Pancreas (tissue), 10 donors: ENCODE data around the gene EPHB3. TPM values are rescaled to one million over a fixed set of nuclear protein-coding genes. Genes with fewer than 3 reads are reported as not detected.

Experiments
- ATAC-seq, 4 donors: fragments of 200-7000 bp; cut with Tn5 transposase; one replicate each; pipeline versions ENCODE4 v1.8.0 to v1.9.1; 2020; ENCODE audit warnings: mild to moderate bottlenecking in 4 of 4, moderate library complexity in 4 of 4
- DNase-seq, 6 donors: peaks; one replicate each; pipeline ENCODE4 v3.0.0-alpha.2; 2020
- FAIRE-seq: peaks from 2 replicates; lab custom pipeline; 2012; peaks lifted over from hg19 to GRCh38; lab: Jason Lieb, UNC
- H3K27ac ChIP-seq, 4 donors: fragments of 200-600 bp; sonication (generic); 1 replicate in 3 of 4; 2 replicates in 1 of 4; pipeline versions ENCODE4 v1.5.0 to v1.8.0; 2020
- H3K27me3 ChIP-seq, 4 donors: fragments of 200-600 bp; one replicate each; pipeline ENCODE4 v1.8.0; 2021
- H3K36me3 ChIP-seq, 3 donors: fragments of 200-600 bp; sonication (generic) in 1 of 3; one replicate each; pipeline versions ENCODE4 v1.5.0 to v1.8.0; 2020 to 2021
- H3K4me1 ChIP-seq, 3 donors: fragments of 200-600 bp; one replicate each; pipeline ENCODE4 v1.8.0; 2021
- H3K4me3 ChIP-seq, 4 donors: fragments of 200-600 bp; sonication (generic) in 2 of 4; one replicate each; pipeline versions ENCODE4 v1.5.0 to v1.8.0; 2020 to 2021
- H3K9me3 ChIP-seq, 4 donors: fragments of 200-600 bp; one replicate each; pipeline ENCODE4 v1.8.0; 2021
- CTCF ChIP-seq, 4 donors: fragments of 200-600 bp; sonication (generic) in 3 of 4; IDR thresholded peaks; one replicate each; pipeline versions ENCODE4 v1.5.0 to v1.8.0; 2021; ENCODE audit warnings: antibody characterized with exemption in 4 of 4
- WGBS, 2 donors: extraction: QIAGEN DNeasy Blood & Tissue Kit; methylation state at CpG; one replicate each; pipeline ENCODE4 v1.1.7; 2013; 5-methylcytosine and 5-hydroxymethylcytosine counted together
- intact Hi-C, 3 donors: fragments of 100-400 bp; cut with DNase I; formaldehyde crosslinking; loops; one replicate each; pipeline versions ENCODE4 v1.11.1 to v1.14.2; 2022
- polyA plus RNA-seq, 2 donors: library from polyadenylated mRNA; stranded (reverse); fragments of 200-250 nt; gene quantifications; one replicate each; pipeline ENCODE4 v1.2.3, GENCODE V29; 2013
- total RNA-seq, 6 donors: library from RNA; stranded (reverse); fragmentation: NEBNext Ultra II Directional in 4 of 6; extraction: Animal tissue kit (Norgen Biotek cat#: 25700) in 4 of 6; gene quantifications; one replicate each; pipeline versions ENCODE4 v1.2.1 to v1.2.4, GENCODE V29; 2021 to 2023
- donor health status: healthy with polysubstance abuse.
- donor health status: DM: no; HTN: no; CAD: no; lungs with moderate emphysema.
- donor health status: DM: no; HTN: no; CAD: no.
- donor health status: control.
- donor health status: control.
- donor health status: Bipolar disorder and iron deficiency.
- donor health status: DM: yes; HTN: yes; CAD: no.
- donor health status: DM: no; HTN: no; CAD: no.
- donor health status: DM: no; HTN: no; CAD: no.
- donor health status: DM: yes; HTN: yes; CAD: no.

EPHB3 gene
- total and polyA plus RNA-seq, 8 donors: 5.8 to 17.3 (median 12.5) TPM

- no peak for FAIRE-seq
- Histone ChIP-seq H3K4me3 (peak overlapping the region in 2 of 4 donors; percentile 18 to 86), H3K4me1 (peaks cover 30 to 39% (median 36%) of the 10 kb centered on the region in 3 donors), H3K9me3 (no peaks in the 10 kb centered on the region), H3K27me3 (no peaks in the 10 kb centered on the region), H3K36me3 (no peaks in the 10 kb centered on the region), H3K27ac (peak overlapping the region; percentile 62 to 83 (median 76))
- intact Hi-C loops: no loop called here
- ATAC-seq: peak; percentile 30 to 42 (median 38)
- TF ChIP-seq CTCF (IDR thresholded peaks at IDR 0.05): no peak
- DNase-seq: peak; percentile 73 to 90 (median 85)
- WGBS, 2 donors: 14 to 22% methylated on average over 14 of the region's 14 CpGs
Measured at GRCh38 chr3:184565421-184566211, 4.0 kb downstream of the EPHB3 start.

- no peak for TF ChIP-seq CTCF (IDR thresholded peaks at IDR 0.05)
- Histone ChIP-seq H3K27me3 (no peaks in the 10 kb centered on the region), H3K36me3 (no peaks in the 10 kb centered on the region), H3K4me3 (no peak overlapping the region), H3K27ac (peak overlapping the region; percentile 34 to 83 (median 72)), H3K9me3 (no peaks in the 10 kb centered on the region), H3K4me1 (peaks cover 26 to 34% (median 31%) of the 10 kb centered on the region in 3 donors)
- no peak for ATAC-seq
- WGBS, 2 donors: 48 to 49% methylated on average over 13 to 14 of the region's 14 CpGs
- intact Hi-C loops: no loop called here
- DNase-seq: peak in 5 of 6 donors; percentile 37 to 80 (median 62)
- no peak for FAIRE-seq
Measured at GRCh38 chr3:184566441-184567414, 5.1 kb downstream of the EPHB3 start.

- H3K27me3 ChIP-seq: no peaks in the 10 kb centered on the region
- WGBS, 2 donors: 40 to 41% methylated on average over 16 of the region's 16 CpGs
- no peak for FAIRE-seq
- H3K4me1 ChIP-seq: peaks cover 26 to 34% (median 31%) of the 10 kb centered on the region in 3 donors
- no peaks in the 10 kb centered on the region for H3K9me3 ChIP-seq
- TF ChIP-seq CTCF (IDR thresholded peaks at IDR 0.05): no peak
- peak overlapping the region in 2 of 4 donors; percentile 51 to 61 for H3K4me3 ChIP-seq
- peak in 4 of 6 donors; percentile 44 to 63 (median 54) for DNase-seq
- ATAC-seq: peak in 3 of 4 donors; percentile 2 to 26 (median 7)
- H3K27ac ChIP-seq: peak overlapping the region in 3 of 4 donors; percentile 17 to 57 (median 24)
- intact Hi-C loops: no loop called here
- H3K36me3 ChIP-seq: peaks cover 0 to 7% (median 7%) of the 10 kb centered on the region in 3 donors
Measured at GRCh38 chr3:184567946-184568559, 6.5 kb downstream of the EPHB3 start.

- TF ChIP-seq CTCF (IDR thresholded peaks at IDR 0.05): no peak
- Histone ChIP-seq H3K4me3 (peak overlapping the region in 3 of 4 donors; percentile 35 to 61 (median 51)), H3K27me3 (no peaks in the 10 kb centered on the region), H3K27ac (peak overlapping the region in 3 of 4 donors; percentile 17 to 57 (median 24)), H3K9me3 (no peaks in the 10 kb centered on the region), H3K36me3 (peaks cover 0 to 7% (median 7%) of the 10 kb centered on the region in 3 donors), H3K4me1 (peaks cover 26 to 34% (median 31%) of the 10 kb centered on the region in 3 donors)
- no peak for FAIRE-seq
- peak in 2 of 4 donors; percentile 1 to 6 for ATAC-seq
- DNase-seq: peak in 2 of 6 donors; percentile 54 to 58
- intact Hi-C loops: no loop called here
- 1 to 2% methylated on average over 15 to 16 of the region's 16 CpGs for WGBS, 2 donors
Measured at GRCh38 chr3:184568560-184568923, 7.0 kb downstream of the EPHB3 start.
